Suprapubic skin (tissue), 4 donors: ENCODE measurements around the gene LMBRD1. TPM values are rescaled to one million over a fixed set of nuclear protein-coding genes. Genes with fewer than 3 reads are reported as not detected.

ENCODE experiments used
- DNase-seq, 2 donors: peaks; one replicate each; pipeline ENCODE4 v3.0.0-alpha.2; 2019; ENCODE audit warnings: low spot score in 2 of 2
- H3K27ac ChIP-seq: fragments of 200-600 bp; sonication (generic); one replicate; pipeline ENCODE4 v1.5.1; 2019
- H3K27me3 ChIP-seq: fragments of 200-600 bp; sonication (generic); one replicate; pipeline ENCODE4 v1.5.1; 2019
- H3K36me3 ChIP-seq: fragments of 200-600 bp; sonication (generic); one replicate; pipeline ENCODE4 v1.5.1; 2019
- H3K4me1 ChIP-seq: fragments of 200-600 bp; sonication (generic); one replicate; pipeline ENCODE4 v1.5.1; 2019
- H3K4me3 ChIP-seq: fragments of 200-600 bp; sonication (generic); one replicate; pipeline ENCODE4 v1.5.1; 2019; ENCODE audit warnings: mild to moderate bottlenecking
- H3K9me3 ChIP-seq: fragments of 200-600 bp; sonication (generic); one replicate; pipeline ENCODE4 v1.5.1; 2019
- EP300 ChIP-seq: sonication (generic); formaldehyde crosslinking; IDR thresholded peaks from one replicate; pipeline ENCODE4 v1.6.1; 2017; ENCODE audit warnings: antibody characterized with exemption
- POLR2A ChIP-seq, 2 donors: fragments of 450-650 bp; IDR thresholded peaks; one replicate each; pipeline ENCODE4 v1.6.1; 2017; ENCODE audit warnings: antibody characterized with exemption in 2 of 2, mild to moderate bottlenecking in 2 of 2, moderate library complexity in 2 of 2
- POLR2AphosphoS5 ChIP-seq, 3 donors: sonication (generic); formaldehyde crosslinking; IDR thresholded peaks; one replicate each; pipeline ENCODE4 v1.6.1; 2017; ENCODE audit warnings: antibody characterized with exemption in 3 of 3
- WGBS: methylation state at CpG from one replicate; pipeline ENCODE4 v1.1.5; 2018; 5-methylcytosine and 5-hydroxymethylcytosine counted together
- total RNA-seq, 4 donors: library from RNA; depleted of rRNA; stranded (reverse); fragments of >200 nt; gene quantifications; one replicate each; pipeline ENCODE4 v1.1.0, GENCODE V29; 2016
- TF ChIP-seq, protein P1 (sequence below), 2 donors: fragments of 200-600 bp in 1 of 2; fragments of 450-650 bp in 1 of 2; sonication (generic) in 1 of 2; IDR thresholded peaks; one replicate each; pipeline ENCODE4 v1.5.1; 2016 to 2019; ENCODE audit warnings: antibody characterized with exemption in 2 of 2, mild to moderate bottlenecking in 1 of 2, moderate library complexity in 1 of 2

Gene LMBRD1
- total RNA-seq, 4 donors from 2014 or later, result 43.5 to 58.6 (median 47.5) TPM

GRCh38 chr6:69796073-69796641 is 653 bp downstream of the LMBRD1 start:
- Histone ChIP-seq H3K27me3 (no peaks in the 10 kb centered on the region), H3K36me3 (no peaks in the 10 kb centered on the region), H3K4me1 (peaks cover 37% of the 10 kb centered on the region), H3K9me3 (no peaks in the 10 kb centered on the region), H3K4me3 (peak overlapping the region; percentile 91), H3K27ac (peak overlapping the region; percentile 97)
- DNase-seq, result no peak
- WGBS, result 2% methylated on average over 20 of the region's 20 CpGs
- TF ChIP-seq EP300 (no peak), POLR2AphosphoS5 (IDR thresholded peaks at IDR 0.05) (no peak)

GRCh38 chr6:69795469-69796072 is 1.2 kb downstream of the LMBRD1 start:
- 29% methylated on average over 5 of the region's 5 CpGs for WGBS
- no peak for TF ChIP-seq POLR2AphosphoS5 (IDR thresholded peaks at IDR 0.05)
- no peak for TF ChIP-seq POLR2A (IDR thresholded peaks at IDR 0.05)
- TF ChIP-seq, protein P1, sequence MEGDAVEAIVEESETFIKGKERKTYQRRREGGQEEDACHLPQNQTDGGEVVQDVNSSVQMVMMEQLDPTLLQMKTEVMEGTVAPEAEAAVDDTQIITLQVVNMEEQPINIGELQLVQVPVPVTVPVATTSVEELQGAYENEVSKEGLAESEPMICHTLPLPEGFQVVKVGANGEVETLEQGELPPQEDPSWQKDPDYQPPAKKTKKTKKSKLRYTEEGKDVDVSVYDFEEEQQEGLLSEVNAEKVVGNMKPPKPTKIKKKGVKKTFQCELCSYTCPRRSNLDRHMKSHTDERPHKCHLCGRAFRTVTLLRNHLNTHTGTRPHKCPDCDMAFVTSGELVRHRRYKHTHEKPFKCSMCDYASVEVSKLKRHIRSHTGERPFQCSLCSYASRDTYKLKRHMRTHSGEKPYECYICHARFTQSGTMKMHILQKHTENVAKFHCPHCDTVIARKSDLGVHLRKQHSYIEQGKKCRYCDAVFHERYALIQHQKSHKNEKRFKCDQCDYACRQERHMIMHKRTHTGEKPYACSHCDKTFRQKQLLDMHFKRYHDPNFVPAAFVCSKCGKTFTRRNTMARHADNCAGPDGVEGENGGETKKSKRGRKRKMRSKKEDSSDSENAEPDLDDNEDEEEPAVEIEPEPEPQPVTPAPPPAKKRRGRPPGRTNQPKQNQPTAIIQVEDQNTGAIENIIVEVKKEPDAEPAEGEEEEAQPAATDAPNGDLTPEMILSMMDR (IDR thresholded peaks at IDR 0.05), result no peak
- TF ChIP-seq EP300, result no peak
- peak overlapping the region; percentile 97 for H3K27ac ChIP-seq
- no peak for DNase-seq
- no peaks in the 10 kb centered on the region for H3K36me3 ChIP-seq
- peaks cover 39% of the 10 kb centered on the region for H3K4me1 ChIP-seq
- H3K4me3 ChIP-seq, result peak overlapping the region; percentile 91
- H3K27me3 ChIP-seq, result no peaks in the 10 kb centered on the region
- no peaks in the 10 kb centered on the region for H3K9me3 ChIP-seq

DNA sequence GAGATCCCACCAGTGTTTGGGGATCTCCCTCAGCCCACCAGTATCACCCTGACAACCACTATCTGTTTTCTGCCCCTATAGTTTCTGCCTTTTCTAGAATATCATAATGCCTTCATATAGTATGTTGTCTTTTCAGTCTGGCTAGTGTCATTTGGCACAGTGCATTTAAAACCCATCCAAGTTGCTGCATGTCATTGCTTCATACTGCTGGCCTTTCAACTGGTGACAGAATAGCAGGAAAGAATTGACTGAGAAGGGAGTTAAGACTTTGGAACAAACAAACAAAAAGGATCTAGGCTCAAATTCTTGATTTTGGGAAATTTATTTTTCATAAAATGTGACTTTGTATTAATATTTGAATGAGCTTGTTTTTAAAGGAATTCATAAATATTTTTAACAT is 4.5 kb downstream of the LMBRD1 start:
- peaks cover 10% of the 10 kb centered on the region for H3K36me3 ChIP-seq
- DNase-seq, result no peak
- H3K4me1 ChIP-seq, result peaks cover 34% of the 10 kb centered on the region
- no peaks in the 10 kb centered on the region for H3K27me3 ChIP-seq
- TF ChIP-seq POLR2AphosphoS5 (IDR thresholded peaks at IDR 0.05) (no peak), EP300 (no peak), POLR2A (IDR thresholded peaks at IDR 0.05) (no peak)
- TF ChIP-seq, protein P1 (IDR thresholded peaks at IDR 0.05), result no peak
- H3K9me3 ChIP-seq, result no peaks in the 10 kb centered on the region
- no peak overlapping the region for H3K27ac ChIP-seq
- H3K4me3 ChIP-seq, result no peak overlapping the region

- TF ChIP-seq POLR2AphosphoS5 (IDR thresholded peaks at IDR 0.05) (no peak), POLR2A (IDR thresholded peaks at IDR 0.05) (no peak), EP300 (no peak)
- TF ChIP-seq, protein P1 (IDR thresholded peaks at IDR 0.05), result no peak
Measured at GRCh38 chr6:69791065-69791471, 5.7 kb downstream of the LMBRD1 start.

GRCh38 chr6:69790629-69791028 is 6.2 kb downstream of the LMBRD1 start:
- 78% methylated on average over 2 of the region's 2 CpGs for WGBS
- Histone ChIP-seq H3K27me3 (no peaks in the 10 kb centered on the region), H3K36me3 (peaks cover 10% of the 10 kb centered on the region), H3K27ac (no peak overlapping the region), H3K4me3 (no peak overlapping the region), H3K4me1 (peaks cover 29% of the 10 kb centered on the region), H3K9me3 (no peaks in the 10 kb centered on the region)
- no peak for DNase-seq
- no peak for TF ChIP-seq EP300
- TF ChIP-seq, protein P1 (IDR thresholded peaks at IDR 0.05), result no peak

More at GRCh38 chr6:69791065-69791471, 5.7 kb downstream of the LMBRD1 start:
- H3K4me3 ChIP-seq, result no peak overlapping the region
- WGBS, result 37% methylated on average over 2 of the region's 2 CpGs
- no peak for DNase-seq
- H3K27me3 ChIP-seq, result no peaks in the 10 kb centered on the region
- peaks cover 10% of the 10 kb centered on the region for H3K36me3 ChIP-seq
- H3K4me1 ChIP-seq, result peaks cover 31% of the 10 kb centered on the region
- H3K27ac ChIP-seq, result no peak overlapping the region
- H3K9me3 ChIP-seq, result no peaks in the 10 kb centered on the region
